ENCODE measurements around the gene COQ8A.

Gene COQ8A

GRCh38 chr1:227010645-227011044 is 70.6 kb downstream of the COQ8A start:
- Histone ChIP-seq H3K9me3 (no peaks in the 10 kb centered on the region), H3K4me3 (ENCODE audit: low read depth in 1 of 2, low read length in 1 of 2) (no peak overlapping the region), H3K4me1 (ENCODE audit: control insufficient read depth in 1 of 2, insufficient read depth in 1 of 2, low read depth in 1 of 2, low read length in 1 of 2) (no peaks in the 10 kb centered on the region), H3K27me3 (no peaks in the 10 kb centered on the region), H3K27ac (no peak overlapping the region), H3K36me3 (no peaks in the 10 kb centered on the region)
- no peak for TF ChIP-seq CTCF (IDR thresholded peaks at IDR 0.05)

- TF ChIP-seq CTCF (IDR thresholded peaks at IDR 0.05), result no peak
- no peak overlapping the region for H3K27ac ChIP-seq
- H3K4me3 ChIP-seq (ENCODE audit: low read depth in 1 of 2, low read length in 1 of 2), result no peak overlapping the region
- H3K4me1 ChIP-seq (ENCODE audit: control insufficient read depth in 1 of 2, insufficient read depth in 1 of 2, low read depth in 1 of 2, low read length in 1 of 2), result no peaks in the 10 kb centered on the region
- no peaks in the 10 kb centered on the region for H3K36me3 ChIP-seq
- no peaks in the 10 kb centered on the region for H3K9me3 ChIP-seq
- H3K27me3 ChIP-seq, result no peaks in the 10 kb centered on the region
Observed at GRCh38 chr1:227016990-227017389, 76.9 kb downstream of the COQ8A start.

DNA sequence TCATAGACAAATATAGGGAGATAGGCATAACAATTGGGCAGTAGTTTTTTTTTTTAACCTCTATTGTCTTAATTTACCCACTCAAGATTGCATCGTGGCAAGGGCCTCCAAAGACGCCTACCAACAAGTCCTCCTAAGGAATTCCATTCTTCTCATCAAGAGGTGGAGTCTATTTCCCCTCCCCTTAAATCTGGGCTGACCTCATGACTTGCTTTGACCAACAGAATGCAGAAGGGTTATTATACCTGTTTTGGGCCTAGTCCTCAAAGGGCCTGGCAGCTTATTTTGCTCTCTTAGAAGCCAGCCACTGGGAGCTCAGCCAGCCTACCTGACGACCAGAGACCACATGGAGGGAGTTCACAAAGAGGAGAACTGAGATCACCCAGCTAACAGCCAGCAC is 92.3 kb downstream of the COQ8A start:
- TF ChIP-seq CTCF (IDR thresholded peaks at IDR 0.05), result no peak
- Histone ChIP-seq H3K4me3 (ENCODE audit: low read depth in 1 of 2, low read length in 1 of 2) (no peak overlapping the region), H3K27ac (no peak overlapping the region), H3K36me3 (no peaks in the 10 kb centered on the region), H3K9me3 (no peaks in the 10 kb centered on the region), H3K4me1 (ENCODE audit: control insufficient read depth in 1 of 2, insufficient read depth in 1 of 2, low read depth in 1 of 2, low read length in 1 of 2) (no peaks in the 10 kb centered on the region), H3K27me3 (no peaks in the 10 kb centered on the region)

DNA sequence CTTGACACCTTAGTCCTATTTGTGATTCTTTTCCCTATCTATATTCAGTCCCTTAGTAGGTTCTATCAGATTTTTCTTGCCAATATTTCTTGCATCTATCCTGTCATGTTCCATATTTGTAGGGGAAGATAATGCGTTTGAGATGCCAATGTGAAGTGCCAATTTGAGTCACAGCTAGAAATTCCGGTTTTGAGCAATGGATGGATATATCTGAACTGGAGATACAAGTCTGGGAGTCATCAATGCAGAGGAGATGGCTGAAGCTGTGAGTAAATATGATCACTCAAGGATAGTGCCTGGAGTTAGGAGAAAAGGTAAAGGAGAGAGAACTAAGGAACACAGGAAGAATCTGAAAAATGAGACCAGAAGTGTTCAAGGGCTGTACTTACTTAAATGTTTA is 93.8 kb downstream of the COQ8A start:
- Histone ChIP-seq H3K36me3 (no peaks in the 10 kb centered on the region), H3K4me3 (ENCODE audit: low read depth in 1 of 2, low read length in 1 of 2) (no peak overlapping the region), H3K9me3 (no peaks in the 10 kb centered on the region), H3K4me1 (ENCODE audit: control insufficient read depth in 1 of 2, insufficient read depth in 1 of 2, low read depth in 1 of 2, low read length in 1 of 2) (no peaks in the 10 kb centered on the region), H3K27ac (no peak overlapping the region), H3K27me3 (no peaks in the 10 kb centered on the region)
- no peak for TF ChIP-seq CTCF (IDR thresholded peaks at IDR 0.05)

DNA sequence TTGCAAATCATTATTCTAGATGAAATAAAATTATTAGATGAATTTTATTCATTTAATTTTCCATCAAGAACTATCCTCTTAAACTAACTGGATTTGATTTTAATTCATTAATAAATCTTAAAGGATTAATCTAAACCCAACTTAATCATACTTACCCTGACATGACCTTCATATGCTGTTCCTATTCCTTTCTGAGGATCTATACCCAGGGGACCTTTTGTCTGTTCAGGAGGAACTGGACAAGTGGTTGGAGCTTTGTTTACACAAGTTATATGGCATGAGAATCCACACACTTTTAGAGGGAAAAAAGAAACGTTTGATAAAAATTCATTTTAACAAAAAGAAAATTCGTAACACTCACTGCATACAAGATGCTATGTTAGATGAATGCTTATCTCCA is 95.2 kb downstream of the COQ8A start:
- H3K9me3 ChIP-seq, result no peaks in the 10 kb centered on the region
- H3K27me3 ChIP-seq, result no peaks in the 10 kb centered on the region
- TF ChIP-seq CTCF (IDR thresholded peaks at IDR 0.05), result no peak
- no peak overlapping the region for H3K4me3 ChIP-seq (ENCODE audit: low read depth in 1 of 2, low read length in 1 of 2)
- H3K27ac ChIP-seq, result no peak overlapping the region
- H3K4me1 ChIP-seq (ENCODE audit: control insufficient read depth in 1 of 2, insufficient read depth in 1 of 2, low read depth in 1 of 2, low read length in 1 of 2), result no peaks in the 10 kb centered on the region
- no peaks in the 10 kb centered on the region for H3K36me3 ChIP-seq

DNA sequence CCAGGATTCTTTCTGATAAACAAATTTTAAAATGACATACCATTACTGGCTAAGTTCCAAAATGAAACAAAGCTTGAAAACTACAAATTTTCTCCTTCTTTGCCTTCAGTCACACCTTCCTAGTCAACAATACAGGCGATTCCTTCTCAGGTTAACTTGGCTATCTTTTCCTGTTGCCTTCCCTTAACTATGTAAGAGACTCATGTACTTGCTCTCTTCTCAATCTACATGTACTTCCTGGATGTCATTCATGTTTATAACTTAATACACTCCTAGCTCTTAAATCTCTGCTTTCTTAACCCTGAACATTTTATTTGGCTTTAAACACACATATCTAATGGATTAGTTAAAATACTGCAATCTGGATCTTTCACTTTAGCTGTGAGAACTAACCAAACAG is 97.0 kb downstream of the COQ8A start:
- no peak for TF ChIP-seq CTCF (IDR thresholded peaks at IDR 0.05)
- Histone ChIP-seq H3K9me3 (no peaks in the 10 kb centered on the region), H3K27ac (no peak overlapping the region), H3K27me3 (no peaks in the 10 kb centered on the region), H3K36me3 (no peaks in the 10 kb centered on the region), H3K4me1 (ENCODE audit: control insufficient read depth in 1 of 2, insufficient read depth in 1 of 2, low read depth in 1 of 2, low read length in 1 of 2) (no peaks in the 10 kb centered on the region), H3K4me3 (ENCODE audit: low read depth in 1 of 2, low read length in 1 of 2) (no peak overlapping the region)
